Measurements from ENCODE around the gene PRDM5.

The PRDM5 gene

GRCh38 chr4:120723986-120724385 lies 198.5 kb downstream of the PRDM5 start:
- H3K9ac ChIP-seq (ENCODE audit: low read length) = no peak overlapping the region
- H3K27me3 ChIP-seq (ENCODE audit: control insufficient read depth, insufficient read depth, low read length) = no peaks in the 10 kb centered on the region
- peaks cover 18% of the 10 kb centered on the region for H3K4me1 ChIP-seq (ENCODE audit: control insufficient read depth, low read depth, low read length)
- no peaks in the 10 kb centered on the region for H3K9me3 ChIP-seq (ENCODE audit: control insufficient read depth, low read depth, low read length)
- H3K4me3 ChIP-seq (ENCODE audit: low read length) = no peak overlapping the region
- no peaks in the 10 kb centered on the region for H3K36me3 ChIP-seq (ENCODE audit: control insufficient read depth, low read depth, low read length)
- H3K27ac ChIP-seq (ENCODE audit: low read length) = no peak overlapping the region

- Histone ChIP-seq H3K4me3 (ENCODE audit: low read length) (no peak overlapping the region), H3K9me3 (ENCODE audit: control insufficient read depth, low read depth, low read length) (no peaks in the 10 kb centered on the region), H3K4me1 (ENCODE audit: control insufficient read depth, low read depth, low read length) (peaks cover 18% of the 10 kb centered on the region), H3K27me3 (ENCODE audit: control insufficient read depth, insufficient read depth, low read length) (no peaks in the 10 kb centered on the region), H3K27ac (ENCODE audit: low read length) (no peak overlapping the region), H3K36me3 (ENCODE audit: control insufficient read depth, low read depth, low read length) (no peaks in the 10 kb centered on the region), H3K9ac (ENCODE audit: low read length) (no peak overlapping the region)
These were observed 199.4 kb downstream of the PRDM5 start for GRCh38 chr4:120723105-120723504.

- Histone ChIP-seq H3K27ac (ENCODE audit: low read length) (no peak overlapping the region), H3K4me3 (ENCODE audit: low read length) (no peak overlapping the region), H3K36me3 (ENCODE audit: control insufficient read depth, low read depth, low read length) (no peaks in the 10 kb centered on the region), H3K9ac (ENCODE audit: low read length) (no peak overlapping the region), H3K9me3 (ENCODE audit: control insufficient read depth, low read depth, low read length) (no peaks in the 10 kb centered on the region), H3K27me3 (ENCODE audit: control insufficient read depth, insufficient read depth, low read length) (no peaks in the 10 kb centered on the region), H3K4me1 (ENCODE audit: control insufficient read depth, low read depth, low read length) (peaks cover 18% of the 10 kb centered on the region)
These were observed 199.9 kb downstream of the PRDM5 start for GRCh38 chr4:120722655-120723054.

- Histone ChIP-seq H3K9me3 (ENCODE audit: control insufficient read depth, low read depth, low read length) (no peaks in the 10 kb centered on the region), H3K27me3 (ENCODE audit: control insufficient read depth, insufficient read depth, low read length) (no peaks in the 10 kb centered on the region), H3K36me3 (ENCODE audit: control insufficient read depth, low read depth, low read length) (no peaks in the 10 kb centered on the region), H3K9ac (ENCODE audit: low read length) (no peak overlapping the region), H3K27ac (ENCODE audit: low read length) (no peak overlapping the region), H3K4me1 (ENCODE audit: control insufficient read depth, low read depth, low read length) (peaks cover 18% of the 10 kb centered on the region), H3K4me3 (ENCODE audit: low read length) (no peak overlapping the region)
These were observed 202.1 kb downstream of the PRDM5 start for GRCh38 chr4:120720354-120720934.

GRCh38 chr4:120718979-120719566 lies 203.5 kb downstream of the PRDM5 start:
- H3K9me3 ChIP-seq (ENCODE audit: control insufficient read depth, low read depth, low read length) = no peaks in the 10 kb centered on the region
- H3K4me3 ChIP-seq (ENCODE audit: low read length) = no peak overlapping the region
- no peak overlapping the region for H3K9ac ChIP-seq (ENCODE audit: low read length)
- no peaks in the 10 kb centered on the region for H3K27me3 ChIP-seq (ENCODE audit: control insufficient read depth, insufficient read depth, low read length)
- no peak overlapping the region for H3K27ac ChIP-seq (ENCODE audit: low read length)
- no peaks in the 10 kb centered on the region for H3K36me3 ChIP-seq (ENCODE audit: control insufficient read depth, low read depth, low read length)
- H3K4me1 ChIP-seq (ENCODE audit: control insufficient read depth, low read depth, low read length) = peaks cover 18% of the 10 kb centered on the region

- Histone ChIP-seq H3K27ac (ENCODE audit: low read length) (no peak overlapping the region), H3K9ac (ENCODE audit: low read length) (no peak overlapping the region), H3K9me3 (ENCODE audit: control insufficient read depth, low read depth, low read length) (no peaks in the 10 kb centered on the region), H3K4me3 (ENCODE audit: low read length) (no peak overlapping the region), H3K4me1 (ENCODE audit: control insufficient read depth, low read depth, low read length) (peaks cover 5% of the 10 kb centered on the region), H3K36me3 (ENCODE audit: control insufficient read depth, low read depth, low read length) (no peaks in the 10 kb centered on the region), H3K27me3 (ENCODE audit: control insufficient read depth, insufficient read depth, low read length) (no peaks in the 10 kb centered on the region)
These were observed 206.2 kb downstream of the PRDM5 start for GRCh38 chr4:120716346-120716745.

GRCh38 chr4:120714417-120715010 lies 208.0 kb downstream of the PRDM5 start:
- no peaks in the 10 kb centered on the region for H3K9me3 ChIP-seq (ENCODE audit: control insufficient read depth, low read depth, low read length)
- H3K27me3 ChIP-seq (ENCODE audit: control insufficient read depth, insufficient read depth, low read length) = no peaks in the 10 kb centered on the region
- H3K4me3 ChIP-seq (ENCODE audit: low read length) = no peak overlapping the region
- no peak overlapping the region for H3K27ac ChIP-seq (ENCODE audit: low read length)
- H3K4me1 ChIP-seq (ENCODE audit: control insufficient read depth, low read depth, low read length) = no peaks in the 10 kb centered on the region
- no peaks in the 10 kb centered on the region for H3K36me3 ChIP-seq (ENCODE audit: control insufficient read depth, low read depth, low read length)
- no peak overlapping the region for H3K9ac ChIP-seq (ENCODE audit: low read length)

GRCh38 chr4:120709991-120710390 lies 212.5 kb downstream of the PRDM5 start:
- no peak overlapping the region for H3K4me3 ChIP-seq (ENCODE audit: low read length)
- H3K36me3 ChIP-seq (ENCODE audit: control insufficient read depth, low read depth, low read length) = no peaks in the 10 kb centered on the region
- H3K4me1 ChIP-seq (ENCODE audit: control insufficient read depth, low read depth, low read length) = no peaks in the 10 kb centered on the region
- no peaks in the 10 kb centered on the region for H3K9me3 ChIP-seq (ENCODE audit: control insufficient read depth, low read depth, low read length)
- no peaks in the 10 kb centered on the region for H3K27me3 ChIP-seq (ENCODE audit: control insufficient read depth, insufficient read depth, low read length)
- H3K9ac ChIP-seq (ENCODE audit: low read length) = no peak overlapping the region
- no peak overlapping the region for H3K27ac ChIP-seq (ENCODE audit: low read length)

GRCh38 chr4:120704538-120704937 lies 218.0 kb downstream of the PRDM5 start:
- Histone ChIP-seq H3K27me3 (ENCODE audit: control insufficient read depth, insufficient read depth, low read length) (no peaks in the 10 kb centered on the region), H3K9me3 (ENCODE audit: control insufficient read depth, low read depth, low read length) (no peaks in the 10 kb centered on the region), H3K4me1 (ENCODE audit: control insufficient read depth, low read depth, low read length) (no peaks in the 10 kb centered on the region), H3K4me3 (ENCODE audit: low read length) (no peak overlapping the region), H3K27ac (ENCODE audit: low read length) (no peak overlapping the region), H3K36me3 (ENCODE audit: control insufficient read depth, low read depth, low read length) (no peaks in the 10 kb centered on the region), H3K9ac (ENCODE audit: low read length) (no peak overlapping the region)

GRCh38 chr4:120703908-120704307 lies 218.6 kb downstream of the PRDM5 start:
- no peak overlapping the region for H3K9ac ChIP-seq (ENCODE audit: low read length)
- H3K4me1 ChIP-seq (ENCODE audit: control insufficient read depth, low read depth, low read length) = no peaks in the 10 kb centered on the region
- H3K27ac ChIP-seq (ENCODE audit: low read length) = no peak overlapping the region
- H3K27me3 ChIP-seq (ENCODE audit: control insufficient read depth, insufficient read depth, low read length) = no peaks in the 10 kb centered on the region
- H3K36me3 ChIP-seq (ENCODE audit: control insufficient read depth, low read depth, low read length) = no peaks in the 10 kb centered on the region
- no peak overlapping the region for H3K4me3 ChIP-seq (ENCODE audit: low read length)
- no peaks in the 10 kb centered on the region for H3K9me3 ChIP-seq (ENCODE audit: control insufficient read depth, low read depth, low read length)

- H3K27ac ChIP-seq (ENCODE audit: low read length) = no peak overlapping the region
- no peaks in the 10 kb centered on the region for H3K9me3 ChIP-seq (ENCODE audit: control insufficient read depth, low read depth, low read length)
- no peaks in the 10 kb centered on the region for H3K4me1 ChIP-seq (ENCODE audit: control insufficient read depth, low read depth, low read length)
- no peaks in the 10 kb centered on the region for H3K27me3 ChIP-seq (ENCODE audit: control insufficient read depth, insufficient read depth, low read length)
- no peak overlapping the region for H3K9ac ChIP-seq (ENCODE audit: low read length)
- no peaks in the 10 kb centered on the region for H3K36me3 ChIP-seq (ENCODE audit: control insufficient read depth, low read depth, low read length)
- H3K4me3 ChIP-seq (ENCODE audit: low read length) = no peak overlapping the region
These were observed 223.2 kb downstream of the PRDM5 start for GRCh38 chr4:120699354-120699753.

GRCh38 chr4:120694973-120695372 lies 227.6 kb downstream of the PRDM5 start:
- no peaks in the 10 kb centered on the region for H3K4me1 ChIP-seq (ENCODE audit: control insufficient read depth, low read depth, low read length)
- no peak overlapping the region for H3K27ac ChIP-seq (ENCODE audit: low read length)
- no peaks in the 10 kb centered on the region for H3K27me3 ChIP-seq (ENCODE audit: control insufficient read depth, insufficient read depth, low read length)
- H3K36me3 ChIP-seq (ENCODE audit: control insufficient read depth, low read depth, low read length) = no peaks in the 10 kb centered on the region
- no peaks in the 10 kb centered on the region for H3K9me3 ChIP-seq (ENCODE audit: control insufficient read depth, low read depth, low read length)
- no peak overlapping the region for H3K9ac ChIP-seq (ENCODE audit: low read length)
- no peak overlapping the region for H3K4me3 ChIP-seq (ENCODE audit: low read length)
